ENCODE data around the gene HIPK2.

DNA sequence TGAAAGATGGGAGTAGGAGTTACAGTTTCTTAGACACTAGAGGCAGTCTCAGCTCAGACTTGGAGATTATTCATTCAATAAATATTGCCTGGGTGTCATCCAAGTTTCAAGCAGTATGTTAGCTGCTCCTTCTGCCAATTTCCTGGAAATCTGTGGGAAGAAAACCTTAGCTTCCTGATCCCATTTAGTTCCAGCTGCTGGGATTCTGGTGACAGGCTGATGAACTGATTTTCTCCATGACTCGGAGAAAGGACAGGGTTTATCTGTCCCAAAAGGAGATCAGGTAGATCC is 158.5 kb downstream of the HIPK2 start:
- TF ChIP-seq, protein P1, sequence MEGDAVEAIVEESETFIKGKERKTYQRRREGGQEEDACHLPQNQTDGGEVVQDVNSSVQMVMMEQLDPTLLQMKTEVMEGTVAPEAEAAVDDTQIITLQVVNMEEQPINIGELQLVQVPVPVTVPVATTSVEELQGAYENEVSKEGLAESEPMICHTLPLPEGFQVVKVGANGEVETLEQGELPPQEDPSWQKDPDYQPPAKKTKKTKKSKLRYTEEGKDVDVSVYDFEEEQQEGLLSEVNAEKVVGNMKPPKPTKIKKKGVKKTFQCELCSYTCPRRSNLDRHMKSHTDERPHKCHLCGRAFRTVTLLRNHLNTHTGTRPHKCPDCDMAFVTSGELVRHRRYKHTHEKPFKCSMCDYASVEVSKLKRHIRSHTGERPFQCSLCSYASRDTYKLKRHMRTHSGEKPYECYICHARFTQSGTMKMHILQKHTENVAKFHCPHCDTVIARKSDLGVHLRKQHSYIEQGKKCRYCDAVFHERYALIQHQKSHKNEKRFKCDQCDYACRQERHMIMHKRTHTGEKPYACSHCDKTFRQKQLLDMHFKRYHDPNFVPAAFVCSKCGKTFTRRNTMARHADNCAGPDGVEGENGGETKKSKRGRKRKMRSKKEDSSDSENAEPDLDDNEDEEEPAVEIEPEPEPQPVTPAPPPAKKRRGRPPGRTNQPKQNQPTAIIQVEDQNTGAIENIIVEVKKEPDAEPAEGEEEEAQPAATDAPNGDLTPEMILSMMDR (conservative IDR thresholded peaks at IDR 0.05; ENCODE audit: low read length): no peak
- TF ChIP-seq EZH2phosphoT487 (IDR thresholded peaks at IDR 0.05; ENCODE audit: borderline replicate concordance, low read depth, low read length): no peak
